GM12891 (cell line): ENCODE data around the gene MGAT5.

Experiments used
- DNase-seq: peaks from one replicate; pipeline ENCODE4 v3.0.0; 2011; ENCODE audit warnings: low spot score; ENCODE audit not compliant: insufficient read length
- FAIRE-seq: peaks from 2 replicates; lab custom pipeline; 2011; peaks lifted over from hg19 to GRCh38; lab: Jason Lieb, UNC
- PAX5 ChIP-seq: IDR thresholded peaks from 2 replicates; pipeline ENCODE4 v1.6.1; 2011; ENCODE audit warnings: low read length, moderate library complexity, mild to moderate bottlenecking; ENCODE audit not compliant: insufficient read depth, severe bottlenecking
- POLR2A ChIP-seq: IDR thresholded peaks from 2 replicates; pipeline ENCODE4 v1.6.1; 2011; ENCODE audit warnings: low read depth, low read length, control low read depth
- POLR2AphosphoS5 ChIP-seq: IDR thresholded peaks from 2 replicates; pipeline ENCODE4 v1.6.1; 2011; ENCODE audit warnings: low read depth, low read length, control low read depth
- POU2F2 ChIP-seq: IDR thresholded peaks from 2 replicates; pipeline ENCODE4 v1.6.1; 2011; ENCODE audit warnings: low read depth, mild to moderate bottlenecking, control low read depth, low read length, moderate library complexity
- SPI1 ChIP-seq: IDR thresholded peaks from 2 replicates; pipeline ENCODE4 v1.6.1; 2011; ENCODE audit warnings: low read depth, low read length, control low read depth
- TAF1 ChIP-seq: IDR thresholded peaks from 2 replicates; pipeline ENCODE4 v1.6.1; 2011; ENCODE audit warnings: low read depth, low read length, control low read depth

Gene MGAT5

DNA sequence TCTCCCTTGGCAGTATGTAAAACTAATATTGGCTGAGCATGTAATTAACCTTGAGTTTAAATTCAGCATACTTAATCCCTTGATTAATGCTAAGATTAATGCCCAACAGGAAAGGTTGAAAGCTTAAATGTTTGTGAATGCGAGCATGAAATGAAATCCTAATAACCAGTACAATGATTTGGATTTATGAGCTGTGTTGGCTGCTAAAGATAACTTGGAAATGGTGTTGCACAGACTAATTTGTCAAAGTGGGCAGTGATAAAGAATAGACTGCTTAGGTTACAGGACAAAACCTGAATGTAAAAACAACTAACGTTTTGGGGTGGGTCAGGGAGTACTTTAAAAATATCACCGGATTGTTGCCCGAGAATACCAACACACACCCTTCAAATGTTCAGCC is 70.6 kb downstream of the MGAT5 start:
- no peak for DNase-seq
- no peak for FAIRE-seq

DNA sequence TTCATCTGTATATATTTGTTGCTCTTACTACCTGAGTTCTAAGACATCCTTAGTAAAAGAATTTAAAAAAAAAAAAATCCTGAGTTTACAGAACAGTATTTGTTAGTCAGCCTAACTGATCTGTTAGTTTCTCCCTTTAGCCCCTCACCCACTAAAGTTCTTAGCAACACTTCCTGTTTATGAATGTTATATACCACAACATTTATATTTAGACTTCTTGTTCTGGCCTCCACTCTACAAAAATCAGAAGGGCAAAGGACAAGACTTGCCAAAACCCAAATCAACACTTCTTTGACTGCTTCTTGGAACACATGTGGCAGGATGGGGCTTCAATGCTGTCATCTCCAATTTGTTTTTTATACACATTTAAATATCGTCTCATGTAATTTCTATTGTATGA is 71.1 kb downstream of the MGAT5 start:
- DNase-seq = no peak

More for the DNA sequence above, 70.6 kb downstream of the MGAT5 start:
- TF ChIP-seq POU2F2 (no peak), PAX5 (no peak), POLR2A (no peak), SPI1 (no peak), POLR2AphosphoS5 (no peak), TAF1 (no peak)

DNA sequence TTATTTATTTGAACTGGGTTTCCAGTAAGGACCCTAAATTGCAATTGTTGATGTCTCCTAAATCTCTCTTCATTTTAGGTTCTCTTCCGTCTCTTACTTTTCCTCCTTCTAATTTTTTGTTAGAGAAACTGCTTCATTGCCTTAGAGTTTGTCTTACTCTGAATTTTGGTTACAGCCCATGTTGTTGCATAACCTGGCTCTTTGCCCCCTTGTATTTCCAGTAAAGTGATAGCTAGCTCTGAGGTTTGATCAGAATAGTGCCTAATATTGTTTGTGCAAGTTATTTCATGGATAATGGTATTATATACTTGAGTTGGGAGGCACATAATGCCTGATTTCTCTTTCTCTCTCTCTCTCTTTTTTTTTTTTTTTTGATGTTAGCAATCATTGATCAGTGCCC is 71.8 kb downstream of the MGAT5 start:
- no peak for TF ChIP-seq POU2F2
- no peak for TF ChIP-seq PAX5
- no peak for TF ChIP-seq TAF1
- no peak for TF ChIP-seq SPI1
- no peak for TF ChIP-seq POLR2A
- no peak for TF ChIP-seq POLR2AphosphoS5
- FAIRE-seq = no peak

More for the DNA sequence above, 71.1 kb downstream of the MGAT5 start:
- FAIRE-seq = no peak
- TF ChIP-seq TAF1 (no peak), SPI1 (peak; percentile 42; the same call in 1 of the 2 replicates)

DNA sequence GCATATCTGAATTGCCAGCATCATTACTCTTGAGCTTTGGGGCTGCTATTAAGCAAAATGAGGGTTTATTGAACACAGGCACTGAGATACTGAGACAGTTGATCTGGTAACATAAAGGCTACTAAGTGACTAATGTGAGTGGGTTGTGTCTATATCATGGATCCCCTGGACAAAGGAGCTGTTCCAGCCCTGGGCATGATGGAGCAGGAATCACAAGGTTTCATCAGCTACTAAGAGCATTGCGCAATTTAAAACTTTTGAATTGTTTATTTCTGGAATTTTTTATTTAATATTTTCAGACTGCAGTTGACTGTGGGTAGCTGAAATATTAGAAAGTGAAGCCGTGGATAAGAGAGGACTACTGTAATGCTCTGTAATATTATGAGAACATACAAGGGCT is 73.5 kb downstream of the MGAT5 start:
- FAIRE-seq (peak; percentile 41), DNase-seq (no peak)
- TF ChIP-seq SPI1 (no peak), POLR2AphosphoS5 (no peak), TAF1 (no peak), PAX5 (no peak)

More for the DNA sequence above, 71.8 kb downstream of the MGAT5 start:
- DNase-seq = no peak

DNA sequence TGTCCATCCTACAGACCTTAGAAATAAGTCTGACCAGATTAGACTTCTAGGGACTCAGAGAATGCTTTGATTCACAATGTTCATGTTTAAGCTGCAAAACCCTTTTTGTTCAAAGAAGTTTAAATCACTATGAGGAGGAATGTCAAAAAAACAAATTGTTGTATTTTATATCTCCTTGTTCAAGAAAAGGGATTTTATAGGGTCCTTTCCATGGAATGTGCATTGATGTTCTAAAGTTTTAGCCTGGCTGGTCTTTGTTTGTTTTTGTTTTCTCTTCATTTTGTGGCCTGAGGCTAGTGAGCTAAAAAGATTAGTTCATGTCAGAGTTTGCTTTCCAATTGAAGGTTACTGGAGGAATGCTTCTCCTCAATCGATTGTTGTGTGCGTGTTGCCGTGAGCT is 77.2 kb downstream of the MGAT5 start:
- no peak for FAIRE-seq
- TF ChIP-seq SPI1 (no peak), PAX5 (no peak), POLR2A (no peak)
- DNase-seq = no peak

DNA sequence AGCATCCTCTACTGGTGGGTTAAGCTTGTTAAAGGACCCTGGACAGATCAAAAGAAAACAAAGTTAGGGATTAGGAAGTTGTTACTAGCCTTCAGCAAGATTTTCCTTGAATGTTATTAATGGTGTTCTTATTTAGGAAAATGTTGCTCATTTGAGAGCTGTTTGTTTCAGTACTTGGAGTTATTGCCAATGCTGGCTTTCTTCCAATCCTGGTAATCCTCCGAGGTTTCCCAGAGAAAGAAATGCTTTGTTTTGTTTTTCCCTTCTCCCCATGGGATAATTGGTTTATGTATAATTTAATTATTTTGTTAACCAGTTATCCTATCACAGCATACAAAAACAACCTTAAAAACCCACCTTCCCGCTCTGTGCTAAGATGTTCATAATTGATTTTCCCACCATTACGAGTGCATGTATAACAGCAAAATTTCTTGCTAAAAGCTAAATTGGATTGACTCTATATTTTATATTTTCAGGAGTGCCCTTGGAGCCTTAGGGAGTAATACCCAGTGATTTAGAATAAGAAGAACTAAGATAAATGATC is 79.8 kb downstream of the MGAT5 start:
- TF ChIP-seq POLR2AphosphoS5 (no peak), POLR2A (no peak), PAX5 (no peak)
- FAIRE-seq (no peak), DNase-seq (no peak)

DNA sequence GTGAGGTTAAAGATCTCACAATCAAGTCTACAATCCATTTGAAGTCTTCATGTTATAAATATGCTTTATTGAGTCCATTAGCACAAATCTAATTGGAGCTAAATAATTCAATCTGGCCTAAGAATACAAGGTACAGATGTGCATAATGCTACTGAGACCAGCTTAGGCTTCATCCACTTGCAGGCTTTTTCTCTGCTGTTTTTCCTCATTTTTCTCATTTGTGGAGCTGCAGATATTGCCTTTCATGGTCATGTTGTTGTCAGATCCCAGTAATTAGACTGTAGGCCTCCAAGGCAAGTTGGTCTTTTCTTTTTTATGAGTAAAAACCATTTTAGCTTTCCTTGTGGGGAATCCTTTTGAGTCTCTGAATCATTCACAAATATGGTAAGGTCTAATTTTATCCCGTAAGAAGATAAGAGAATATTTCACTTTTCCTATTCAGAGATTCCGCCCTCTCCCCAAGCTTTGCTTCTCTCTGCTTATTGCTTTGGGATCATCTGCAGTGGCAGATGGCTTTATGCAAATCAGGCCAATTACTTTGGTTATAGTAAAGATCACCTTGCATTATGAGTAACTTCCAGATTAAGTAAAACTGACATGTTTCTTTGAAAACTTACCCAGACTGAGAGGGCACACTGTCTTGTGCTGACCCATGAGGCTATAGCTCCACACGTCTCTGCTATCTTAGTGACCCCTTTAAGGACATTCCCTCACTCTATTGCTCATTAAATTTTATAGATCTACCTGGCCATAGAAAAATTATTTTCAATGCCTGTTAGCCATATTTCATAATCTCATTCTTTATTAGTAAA is 80.9 kb downstream of the MGAT5 start:
- FAIRE-seq (no peak), DNase-seq (no peak)
- TF ChIP-seq POLR2AphosphoS5 (no peak), POU2F2 (peak; percentile 68)

DNA sequence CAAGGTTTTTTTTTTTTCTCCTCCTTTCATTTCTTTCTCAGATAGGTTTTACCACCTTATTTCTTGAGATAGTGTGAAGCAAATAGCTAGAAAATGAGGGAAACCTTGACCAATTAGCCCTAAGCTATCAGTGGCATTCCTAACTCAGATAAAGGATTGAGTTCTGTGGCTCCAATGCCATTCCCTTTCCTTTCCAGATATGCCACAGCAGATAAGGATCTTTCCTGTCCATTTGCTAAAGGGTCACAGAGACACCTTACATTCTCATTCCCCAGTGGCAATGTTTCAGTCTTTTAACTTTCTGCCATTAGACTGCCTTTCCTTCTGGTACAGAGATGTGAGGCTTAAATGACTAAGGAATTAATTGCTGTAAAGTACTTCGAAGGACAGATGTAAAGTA is 81.7 kb downstream of the MGAT5 start:
- FAIRE-seq = no peak
- no peak for DNase-seq
- TF ChIP-seq PAX5 (no peak), TAF1 (no peak), POLR2A (no peak), SPI1 (no peak), POU2F2 (no peak), POLR2AphosphoS5 (no peak)

DNA sequence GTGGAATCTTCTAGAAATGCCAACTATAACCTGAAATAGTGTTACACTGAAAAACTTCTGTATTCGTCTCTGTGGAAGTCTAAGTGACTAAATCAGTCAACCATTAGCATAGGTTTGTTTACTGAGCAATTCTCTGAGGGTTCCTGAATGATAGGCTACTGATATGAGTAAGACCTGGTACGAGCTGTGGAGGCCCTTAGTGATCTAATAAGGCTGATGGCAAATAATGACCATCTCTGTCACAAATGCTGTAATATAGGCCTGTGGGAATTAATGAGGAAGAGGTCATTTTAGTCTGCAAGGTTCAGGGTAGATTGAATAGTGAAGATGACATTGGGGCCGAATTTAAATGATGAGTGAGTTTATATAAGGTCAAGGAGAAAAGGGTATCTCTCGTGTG is 82.5 kb downstream of the MGAT5 start:
- FAIRE-seq (peak; percentile 77), DNase-seq (no peak)
- TF ChIP-seq PAX5 = no peak
- TF ChIP-seq POU2F2 = no peak; the same call in 1 of the 2 replicates
- no peak for TF ChIP-seq POLR2AphosphoS5
- TF ChIP-seq SPI1 = no peak
- no peak for TF ChIP-seq TAF1
- no peak for TF ChIP-seq POLR2A

DNA sequence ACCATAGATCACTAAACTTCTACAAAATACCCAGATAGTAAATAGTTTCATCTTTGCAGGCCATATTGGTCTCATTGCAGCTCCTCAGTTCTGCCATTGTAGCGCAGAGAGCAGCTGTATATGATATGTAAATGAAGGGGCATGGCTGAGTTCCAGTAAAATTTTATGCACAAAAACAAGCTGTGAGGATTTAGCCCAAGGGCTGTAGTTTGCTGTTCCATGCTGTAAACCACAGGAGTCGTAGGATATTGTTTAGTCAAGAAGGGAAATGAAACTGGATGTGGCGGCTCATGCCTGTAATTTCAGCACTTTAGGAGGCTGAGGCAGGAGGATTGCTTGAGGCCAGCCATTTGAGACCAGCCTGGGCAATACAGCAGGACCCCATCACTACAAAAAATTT is 83.0 kb downstream of the MGAT5 start:
- TF ChIP-seq POLR2AphosphoS5 (no peak), SPI1 (peak; percentile 63), POLR2A (no peak), TAF1 (no peak)
- no peak for DNase-seq
- no peak for FAIRE-seq

DNA sequence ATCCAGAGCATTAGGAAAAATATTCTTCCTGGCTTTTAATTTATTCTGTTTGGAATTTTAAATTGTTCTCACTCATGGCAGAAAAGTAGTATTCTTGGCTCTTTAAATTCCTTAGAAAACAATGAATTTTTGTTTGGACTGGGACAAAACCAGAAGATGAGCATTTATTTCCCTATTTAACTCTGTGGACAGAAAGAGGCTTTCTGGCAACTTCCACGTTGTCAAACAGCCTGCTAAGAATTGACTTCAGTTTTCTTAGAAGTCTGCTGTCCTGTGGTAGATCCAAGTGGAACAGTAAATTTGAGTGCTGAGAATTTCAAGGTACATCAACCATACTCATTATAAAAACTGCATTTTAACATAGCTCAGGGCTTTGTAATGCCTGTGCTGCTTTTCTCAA is 83.8 kb downstream of the MGAT5 start:
- no peak for TF ChIP-seq TAF1
- no peak for TF ChIP-seq SPI1
- no peak for TF ChIP-seq POLR2A
- no peak for TF ChIP-seq POU2F2
- no peak for TF ChIP-seq POLR2AphosphoS5
- no peak for TF ChIP-seq PAX5
- no peak for DNase-seq
- FAIRE-seq = no peak
